WTC11 (cell line): ENCODE measurements around the gene QKI. TPM values are rescaled to one million over a fixed set of nuclear protein-coding genes. Genes with fewer than 3 reads are reported as not detected.

ENCODE experiments used
- ATAC-seq: fragments of 200-7000 bp; cut with Tn5 transposase; 2 replicates; pipeline ENCODE4 v1.10.0; 2021; ENCODE audit warnings: mild to moderate bottlenecking, moderate library complexity
- CTCF ChIA-PET: fragments of 300-600 bp; sonication (Branson Sonifier 250); formaldehyde crosslinking; loops from one replicate; lab custom pipeline; 2021; ENCODE audit warnings: antibody characterized with exemption; lab: Charles Lee
- POLR2A ChIA-PET: fragments of 350-600 bp; sonication (Branson Sonifier 250); formaldehyde crosslinking; loops from one replicate; lab custom pipeline; 2021; ENCODE audit warnings: antibody characterized with exemption; lab: Charles Lee
- DNase-seq: peaks from one replicate; pipeline ENCODE4 v3.0.0; 2021; ENCODE audit warnings: low spot score
- H3K27ac Mint-ChIP-seq: 2 replicates; pipeline ENCODE4 v1.8.0; 2021; ENCODE audit warnings: mixed read lengths
- H3K27me3 Mint-ChIP-seq: 2 replicates; pipeline ENCODE4 v1.8.0; 2021; ENCODE audit warnings: low read depth, mild to moderate bottlenecking, moderate library complexity, mixed read lengths
- H3K36me3 Mint-ChIP-seq: 2 replicates; pipeline ENCODE4 v1.8.0; 2021; ENCODE audit warnings: mixed read lengths
- H3K4me1 Mint-ChIP-seq: 2 replicates; pipeline ENCODE4 v1.8.0; 2022; ENCODE audit warnings: mixed read lengths
- H3K4me3 Mint-ChIP-seq: 2 replicates; pipeline ENCODE4 v1.8.0; 2021; ENCODE audit warnings: mild to moderate bottlenecking, moderate library complexity, mixed read lengths
- H3K9me3 Mint-ChIP-seq: 2 replicates; pipeline ENCODE4 v1.8.0; 2021; ENCODE audit warnings: mixed read lengths
- CREB1 ChIP-seq: sonication (generic); formaldehyde crosslinking; IDR thresholded peaks from 2 replicates; pipeline ENCODE4 v1.8.0; 2023; ENCODE audit warnings: mild to moderate bottlenecking, missing genetic modification reagents
- ESRRA ChIP-seq: sonication (generic); formaldehyde crosslinking; IDR thresholded peaks from 2 replicates; pipeline ENCODE4 v1.8.1; 2022; ENCODE audit warnings: mild to moderate bottlenecking, missing genetic modification reagents, borderline replicate concordance
- FOXJ3 ChIP-seq: sonication (generic); formaldehyde crosslinking; IDR thresholded peaks from 2 replicates; pipeline ENCODE4 v1.9.0; 2021; ENCODE audit warnings: missing genetic modification reagents, mild to moderate bottlenecking, borderline replicate concordance
- NR1H2 ChIP-seq: sonication (generic); formaldehyde crosslinking; IDR thresholded peaks from 2 replicates; pipeline ENCODE4 v1.9.0; 2021; ENCODE audit warnings: mild to moderate bottlenecking, moderate library complexity, missing genetic modification reagents
- SOX15 ChIP-seq: fragments of 250-450 bp; sonication (Bioruptor Pico); IDR thresholded peaks from 2 replicates; pipeline ENCODE4 v1.9.0; 2021; ENCODE audit warnings: mild to moderate bottlenecking
- ZNF232 ChIP-seq: sonication (generic); formaldehyde crosslinking; IDR thresholded peaks from 2 replicates; pipeline ENCODE4 v1.8.0; 2022; ENCODE audit warnings: mild to moderate bottlenecking, missing genetic modification reagents
- ZNF416 ChIP-seq: fragments of 250-450 bp; sonication (Bioruptor Pico); IDR thresholded peaks from 2 replicates; pipeline ENCODE4 v1.9.0; 2021; ENCODE audit warnings: mild to moderate bottlenecking, inconsistent platforms
- total RNA-seq: library from RNA; stranded (reverse); gene quantifications from 3 replicates; pipeline ENCODE4 v1.2.3, GENCODE V29; 2021
- TF ChIP-seq, protein P1 (sequence below): fragments of 250-450 bp; sonication (Bioruptor Pico); IDR thresholded peaks from 2 replicates; pipeline ENCODE4 v1.9.0; 2021; ENCODE audit warnings: mild to moderate bottlenecking
- TF ChIP-seq, protein P2 (sequence below): fragments of 250-450 bp; sonication (Bioruptor Pico); IDR thresholded peaks from 2 replicates; pipeline ENCODE4 v1.9.0; 2021; ENCODE audit warnings: mild to moderate bottlenecking
- TF ChIP-seq, protein P3 (sequence below): sonication (generic); formaldehyde crosslinking; IDR thresholded peaks from 2 replicates; pipeline ENCODE4 v1.8.0; 2022; ENCODE audit warnings: mild to moderate bottlenecking, missing genetic modification reagents
- TF ChIP-seq, protein P4 (sequence below): sonication (generic); formaldehyde crosslinking; IDR thresholded peaks from 2 replicates; pipeline ENCODE4 v1.8.1; 2023; ENCODE audit warnings: mild to moderate bottlenecking, moderate library complexity, missing genetic modification reagents
- TF ChIP-seq, protein P5 (sequence below): sonication (generic); formaldehyde crosslinking; IDR thresholded peaks from 2 replicates; pipeline ENCODE4 v1.8.1; 2023; ENCODE audit warnings: mild to moderate bottlenecking, missing genetic modification reagents, moderate library complexity
- TF ChIP-seq, protein P6 (sequence below): fragments of 250-450 bp; sonication (Bioruptor Pico); IDR thresholded peaks from 2 replicates; pipeline ENCODE4 v1.9.0; 2021; ENCODE audit warnings: moderate library complexity, mild to moderate bottlenecking, inconsistent platforms, borderline replicate concordance
- TF ChIP-seq, protein P7 (sequence below): fragments of 250-450 bp; sonication (Bioruptor Pico); IDR thresholded peaks from 2 replicates; pipeline ENCODE4 v1.9.0; 2021; ENCODE audit warnings: mild to moderate bottlenecking, borderline replicate concordance
- TF ChIP-seq, protein P8 (sequence below): sonication (generic); formaldehyde crosslinking; IDR thresholded peaks from 2 replicates; pipeline ENCODE4 v1.8.1; 2023; ENCODE audit warnings: mild to moderate bottlenecking, missing genetic modification reagents
- TF ChIP-seq, protein P9 (sequence below): sonication (generic); formaldehyde crosslinking; IDR thresholded peaks from 2 replicates; pipeline ENCODE4 v1.8.0; 2022; ENCODE audit warnings: missing genetic modification reagents

The QKI gene
- total RNA-seq, 1 experiment from 2014 or later: 145 TPM

DNA sequence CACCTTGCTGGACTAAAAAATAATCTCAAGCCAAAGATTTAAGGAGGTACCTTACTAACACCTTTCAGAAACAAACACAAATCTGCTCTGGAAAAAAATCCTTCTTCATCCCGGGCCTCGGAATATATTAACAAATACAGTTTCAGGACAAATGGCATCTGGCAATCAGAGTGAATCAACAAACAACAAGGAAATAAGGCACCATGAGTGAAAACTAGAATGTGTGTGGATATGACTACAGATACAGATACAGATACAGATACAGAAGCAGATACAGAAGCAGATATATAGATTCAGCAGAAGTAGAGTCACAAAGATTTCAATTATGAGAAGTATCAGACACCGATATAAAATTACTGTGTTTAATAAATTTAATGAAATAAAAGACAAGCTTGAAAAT, 178.4 kb downstream of the QKI start:
- ATAC-seq: no peak
- Mint-ChIP-seq H3K27me3 (no peaks in the 10 kb centered on the region), H3K27ac (no peak overlapping the region), H3K9me3 (peaks cover 41% of the 10 kb centered on the region), H3K4me1 (peaks cover 4% of the 10 kb centered on the region; the same call in 1 of the 2 replicates), H3K36me3 (peaks cover 26% of the 10 kb centered on the region), H3K4me3 (no peak overlapping the region)
- ChIA-PET POLR2A (no interaction called here), CTCF (no interaction called here)
- no peak for DNase-seq
- TF ChIP-seq, protein P1, sequence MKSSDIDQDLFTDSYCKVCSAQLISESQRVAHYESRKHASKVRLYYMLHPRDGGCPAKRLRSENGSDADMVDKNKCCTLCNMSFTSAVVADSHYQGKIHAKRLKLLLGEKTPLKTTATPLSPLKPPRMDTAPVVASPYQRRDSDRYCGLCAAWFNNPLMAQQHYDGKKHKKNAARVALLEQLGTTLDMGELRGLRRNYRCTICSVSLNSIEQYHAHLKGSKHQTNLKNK (CRISPR knock-in tag): no peak
- TF ChIP-seq ZNF416 (CRISPR knock-in tag) (no peak), NR1H2 (CRISPR knock-in tag) (no peak), FOXJ3 (no peak), SOX15 (CRISPR knock-in tag) (no peak), CREB1 (CRISPR knock-in tag) (no peak), ESRRA (CRISPR knock-in tag) (no peak)
- TF ChIP-seq, protein P2, sequence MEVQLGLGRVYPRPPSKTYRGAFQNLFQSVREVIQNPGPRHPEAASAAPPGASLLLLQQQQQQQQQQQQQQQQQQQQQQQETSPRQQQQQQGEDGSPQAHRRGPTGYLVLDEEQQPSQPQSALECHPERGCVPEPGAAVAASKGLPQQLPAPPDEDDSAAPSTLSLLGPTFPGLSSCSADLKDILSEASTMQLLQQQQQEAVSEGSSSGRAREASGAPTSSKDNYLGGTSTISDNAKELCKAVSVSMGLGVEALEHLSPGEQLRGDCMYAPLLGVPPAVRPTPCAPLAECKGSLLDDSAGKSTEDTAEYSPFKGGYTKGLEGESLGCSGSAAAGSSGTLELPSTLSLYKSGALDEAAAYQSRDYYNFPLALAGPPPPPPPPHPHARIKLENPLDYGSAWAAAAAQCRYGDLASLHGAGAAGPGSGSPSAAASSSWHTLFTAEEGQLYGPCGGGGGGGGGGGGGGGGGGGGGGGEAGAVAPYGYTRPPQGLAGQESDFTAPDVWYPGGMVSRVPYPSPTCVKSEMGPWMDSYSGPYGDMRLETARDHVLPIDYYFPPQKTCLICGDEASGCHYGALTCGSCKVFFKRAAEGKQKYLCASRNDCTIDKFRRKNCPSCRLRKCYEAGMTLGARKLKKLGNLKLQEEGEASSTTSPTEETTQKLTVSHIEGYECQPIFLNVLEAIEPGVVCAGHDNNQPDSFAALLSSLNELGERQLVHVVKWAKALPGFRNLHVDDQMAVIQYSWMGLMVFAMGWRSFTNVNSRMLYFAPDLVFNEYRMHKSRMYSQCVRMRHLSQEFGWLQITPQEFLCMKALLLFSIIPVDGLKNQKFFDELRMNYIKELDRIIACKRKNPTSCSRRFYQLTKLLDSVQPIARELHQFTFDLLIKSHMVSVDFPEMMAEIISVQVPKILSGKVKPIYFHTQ (CRISPR knock-in tag): no peak
- TF ChIP-seq, protein P3, sequence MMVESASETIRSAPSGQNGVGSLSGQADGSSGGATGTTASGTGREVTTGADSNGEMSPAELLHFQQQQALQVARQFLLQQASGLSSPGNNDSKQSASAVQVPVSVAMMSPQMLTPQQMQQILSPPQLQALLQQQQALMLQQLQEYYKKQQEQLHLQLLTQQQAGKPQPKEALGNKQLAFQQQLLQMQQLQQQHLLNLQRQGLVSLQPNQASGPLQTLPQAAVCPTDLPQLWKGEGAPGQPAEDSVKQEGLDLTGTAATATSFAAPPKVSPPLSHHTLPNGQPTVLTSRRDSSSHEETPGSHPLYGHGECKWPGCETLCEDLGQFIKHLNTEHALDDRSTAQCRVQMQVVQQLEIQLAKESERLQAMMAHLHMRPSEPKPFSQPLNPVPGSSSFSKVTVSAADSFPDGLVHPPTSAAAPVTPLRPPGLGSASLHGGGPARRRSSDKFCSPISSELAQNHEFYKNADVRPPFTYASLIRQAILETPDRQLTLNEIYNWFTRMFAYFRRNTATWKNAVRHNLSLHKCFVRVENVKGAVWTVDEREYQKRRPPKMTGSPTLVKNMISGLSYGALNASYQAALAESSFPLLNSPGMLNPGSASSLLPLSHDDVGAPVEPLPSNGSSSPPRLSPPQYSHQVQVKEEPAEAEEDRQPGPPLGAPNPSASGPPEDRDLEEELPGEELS: no peak
- TF ChIP-seq, protein P4, sequence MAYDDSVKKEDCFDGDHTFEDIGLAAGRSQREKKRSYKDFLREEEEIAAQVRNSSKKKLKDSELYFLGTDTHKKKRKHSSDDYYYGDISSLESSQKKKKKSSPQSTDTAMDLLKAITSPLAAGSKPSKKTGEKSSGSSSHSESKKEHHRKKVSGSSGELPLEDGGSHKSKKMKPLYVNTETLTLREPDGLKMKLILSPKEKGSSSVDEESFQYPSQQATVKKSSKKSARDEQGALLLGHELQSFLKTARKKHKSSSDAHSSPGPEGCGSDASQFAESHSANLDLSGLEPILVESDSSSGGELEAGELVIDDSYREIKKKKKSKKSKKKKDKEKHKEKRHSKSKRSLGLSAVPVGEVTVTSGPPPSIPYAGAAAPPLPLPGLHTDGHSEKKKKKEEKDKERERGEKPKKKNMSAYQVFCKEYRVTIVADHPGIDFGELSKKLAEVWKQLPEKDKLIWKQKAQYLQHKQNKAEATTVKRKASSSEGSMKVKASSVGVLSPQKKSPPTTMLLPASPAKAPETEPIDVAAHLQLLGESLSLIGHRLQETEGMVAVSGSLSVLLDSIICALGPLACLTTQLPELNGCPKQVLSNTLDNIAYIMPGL (CRISPR knock-in tag): no peak
- TF ChIP-seq, protein P5, sequence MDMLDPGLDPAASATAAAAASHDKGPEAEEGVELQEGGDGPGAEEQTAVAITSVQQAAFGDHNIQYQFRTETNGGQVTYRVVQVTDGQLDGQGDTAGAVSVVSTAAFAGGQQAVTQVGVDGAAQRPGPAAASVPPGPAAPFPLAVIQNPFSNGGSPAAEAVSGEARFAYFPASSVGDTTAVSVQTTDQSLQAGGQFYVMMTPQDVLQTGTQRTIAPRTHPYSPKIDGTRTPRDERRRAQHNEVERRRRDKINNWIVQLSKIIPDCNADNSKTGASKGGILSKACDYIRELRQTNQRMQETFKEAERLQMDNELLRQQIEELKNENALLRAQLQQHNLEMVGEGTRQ: no peak
- TF ChIP-seq, protein P6, sequence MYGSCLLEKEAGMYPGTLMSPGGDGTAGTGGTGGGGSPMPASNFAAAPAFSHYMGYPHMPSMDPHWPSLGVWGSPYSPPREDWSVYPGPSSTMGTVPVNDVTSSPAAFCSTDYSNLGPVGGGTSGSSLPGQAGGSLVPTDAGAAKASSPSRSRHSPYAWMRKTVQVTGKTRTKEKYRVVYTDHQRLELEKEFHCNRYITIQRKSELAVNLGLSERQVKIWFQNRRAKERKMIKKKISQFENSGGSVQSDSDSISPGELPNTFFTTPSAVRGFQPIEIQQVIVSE (CRISPR knock-in tag): no peak

DNA sequence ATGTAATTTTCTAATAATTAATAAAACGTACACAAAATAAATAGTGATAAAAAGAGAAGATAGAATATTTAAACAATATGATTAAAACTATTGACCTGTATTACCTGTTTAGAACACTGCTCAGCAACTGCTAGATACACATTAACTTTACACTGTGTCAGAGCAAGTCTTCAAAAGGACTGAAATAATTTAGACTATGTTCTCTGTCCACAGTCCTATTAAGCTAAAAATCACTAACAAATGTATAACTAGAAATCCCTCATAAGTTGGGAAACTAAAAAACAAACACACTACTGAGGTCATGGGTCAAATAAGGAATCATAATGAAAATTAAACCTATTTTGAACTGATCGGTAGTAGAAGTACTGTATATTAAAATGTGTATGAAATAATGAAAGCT, 181.7 kb downstream of the QKI start:
- H3K4me1 Mint-ChIP-seq: peaks cover 4% of the 10 kb centered on the region; the same call in 1 of the 2 replicates
- POLR2A ChIA-PET: no interaction called here
- DNase-seq: no peak
- CTCF ChIA-PET: no interaction called here
- no peaks in the 10 kb centered on the region for H3K27me3 Mint-ChIP-seq
- no peak for ATAC-seq
- H3K27ac Mint-ChIP-seq: no peak overlapping the region
- H3K4me3 Mint-ChIP-seq: no peak overlapping the region
- peaks cover 17% of the 10 kb centered on the region for H3K36me3 Mint-ChIP-seq
- peaks cover 27% of the 10 kb centered on the region for H3K9me3 Mint-ChIP-seq
- TF ChIP-seq, protein P7, sequence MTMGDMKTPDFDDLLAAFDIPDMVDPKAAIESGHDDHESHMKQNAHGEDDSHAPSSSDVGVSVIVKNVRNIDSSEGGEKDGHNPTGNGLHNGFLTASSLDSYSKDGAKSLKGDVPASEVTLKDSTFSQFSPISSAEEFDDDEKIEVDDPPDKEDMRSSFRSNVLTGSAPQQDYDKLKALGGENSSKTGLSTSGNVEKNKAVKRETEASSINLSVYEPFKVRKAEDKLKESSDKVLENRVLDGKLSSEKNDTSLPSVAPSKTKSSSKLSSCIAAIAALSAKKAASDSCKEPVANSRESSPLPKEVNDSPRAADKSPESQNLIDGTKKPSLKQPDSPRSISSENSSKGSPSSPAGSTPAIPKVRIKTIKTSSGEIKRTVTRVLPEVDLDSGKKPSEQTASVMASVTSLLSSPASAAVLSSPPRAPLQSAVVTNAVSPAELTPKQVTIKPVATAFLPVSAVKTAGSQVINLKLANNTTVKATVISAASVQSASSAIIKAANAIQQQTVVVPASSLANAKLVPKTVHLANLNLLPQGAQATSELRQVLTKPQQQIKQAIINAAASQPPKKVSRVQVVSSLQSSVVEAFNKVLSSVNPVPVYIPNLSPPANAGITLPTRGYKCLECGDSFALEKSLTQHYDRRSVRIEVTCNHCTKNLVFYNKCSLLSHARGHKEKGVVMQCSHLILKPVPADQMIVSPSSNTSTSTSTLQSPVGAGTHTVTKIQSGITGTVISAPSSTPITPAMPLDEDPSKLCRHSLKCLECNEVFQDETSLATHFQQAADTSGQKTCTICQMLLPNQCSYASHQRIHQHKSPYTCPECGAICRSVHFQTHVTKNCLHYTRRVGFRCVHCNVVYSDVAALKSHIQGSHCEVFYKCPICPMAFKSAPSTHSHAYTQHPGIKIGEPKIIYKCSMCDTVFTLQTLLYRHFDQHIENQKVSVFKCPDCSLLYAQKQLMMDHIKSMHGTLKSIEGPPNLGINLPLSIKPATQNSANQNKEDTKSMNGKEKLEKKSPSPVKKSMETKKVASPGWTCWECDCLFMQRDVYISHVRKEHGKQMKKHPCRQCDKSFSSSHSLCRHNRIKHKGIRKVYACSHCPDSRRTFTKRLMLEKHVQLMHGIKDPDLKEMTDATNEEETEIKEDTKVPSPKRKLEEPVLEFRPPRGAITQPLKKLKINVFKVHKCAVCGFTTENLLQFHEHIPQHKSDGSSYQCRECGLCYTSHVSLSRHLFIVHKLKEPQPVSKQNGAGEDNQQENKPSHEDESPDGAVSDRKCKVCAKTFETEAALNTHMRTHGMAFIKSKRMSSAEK (CRISPR knock-in tag): no peak
- TF ChIP-seq, protein P8, sequence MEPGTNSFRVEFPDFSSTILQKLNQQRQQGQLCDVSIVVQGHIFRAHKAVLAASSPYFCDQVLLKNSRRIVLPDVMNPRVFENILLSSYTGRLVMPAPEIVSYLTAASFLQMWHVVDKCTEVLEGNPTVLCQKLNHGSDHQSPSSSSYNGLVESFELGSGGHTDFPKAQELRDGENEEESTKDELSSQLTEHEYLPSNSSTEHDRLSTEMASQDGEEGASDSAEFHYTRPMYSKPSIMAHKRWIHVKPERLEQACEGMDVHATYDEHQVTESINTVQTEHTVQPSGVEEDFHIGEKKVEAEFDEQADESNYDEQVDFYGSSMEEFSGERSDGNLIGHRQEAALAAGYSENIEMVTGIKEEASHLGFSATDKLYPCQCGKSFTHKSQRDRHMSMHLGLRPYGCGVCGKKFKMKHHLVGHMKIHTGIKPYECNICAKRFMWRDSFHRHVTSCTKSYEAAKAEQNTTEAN: no peak
- TF ChIP-seq, protein P9, sequence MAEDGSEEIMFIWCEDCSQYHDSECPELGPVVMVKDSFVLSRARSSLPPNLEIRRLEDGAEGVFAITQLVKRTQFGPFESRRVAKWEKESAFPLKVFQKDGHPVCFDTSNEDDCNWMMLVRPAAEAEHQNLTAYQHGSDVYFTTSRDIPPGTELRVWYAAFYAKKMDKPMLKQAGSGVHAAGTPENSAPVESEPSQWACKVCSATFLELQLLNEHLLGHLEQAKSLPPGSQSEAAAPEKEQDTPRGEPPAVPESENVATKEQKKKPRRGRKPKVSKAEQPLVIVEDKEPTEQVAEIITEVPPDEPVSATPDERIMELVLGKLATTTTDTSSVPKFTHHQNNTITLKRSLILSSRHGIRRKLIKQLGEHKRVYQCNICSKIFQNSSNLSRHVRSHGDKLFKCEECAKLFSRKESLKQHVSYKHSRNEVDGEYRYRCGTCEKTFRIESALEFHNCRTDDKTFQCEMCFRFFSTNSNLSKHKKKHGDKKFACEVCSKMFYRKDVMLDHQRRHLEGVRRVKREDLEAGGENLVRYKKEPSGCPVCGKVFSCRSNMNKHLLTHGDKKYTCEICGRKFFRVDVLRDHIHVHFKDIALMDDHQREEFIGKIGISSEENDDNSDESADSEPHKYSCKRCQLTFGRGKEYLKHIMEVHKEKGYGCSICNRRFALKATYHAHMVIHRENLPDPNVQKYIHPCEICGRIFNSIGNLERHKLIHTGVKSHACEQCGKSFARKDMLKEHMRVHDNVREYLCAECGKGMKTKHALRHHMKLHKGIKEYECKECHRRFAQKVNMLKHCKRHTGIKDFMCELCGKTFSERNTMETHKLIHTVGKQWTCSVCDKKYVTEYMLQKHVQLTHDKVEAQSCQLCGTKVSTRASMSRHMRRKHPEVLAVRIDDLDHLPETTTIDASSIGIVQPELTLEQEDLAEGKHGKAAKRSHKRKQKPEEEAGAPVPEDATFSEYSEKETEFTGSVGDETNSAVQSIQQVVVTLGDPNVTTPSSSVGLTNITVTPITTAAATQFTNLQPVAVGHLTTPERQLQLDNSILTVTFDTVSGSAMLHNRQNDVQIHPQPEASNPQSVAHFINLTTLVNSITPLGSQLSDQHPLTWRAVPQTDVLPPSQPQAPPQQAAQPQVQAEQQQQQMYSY (CRISPR knock-in tag): no peak
- TF ChIP-seq, protein P1 (CRISPR knock-in tag): no peak
- no peak for TF ChIP-seq ZNF232 (CRISPR knock-in tag)
